ENCODE data around the gene UBL4B. TPM values are rescaled to one million over a fixed set of nuclear protein-coding genes. Genes with fewer than 3 reads are reported as not detected.

UBL4B gene, protein sequence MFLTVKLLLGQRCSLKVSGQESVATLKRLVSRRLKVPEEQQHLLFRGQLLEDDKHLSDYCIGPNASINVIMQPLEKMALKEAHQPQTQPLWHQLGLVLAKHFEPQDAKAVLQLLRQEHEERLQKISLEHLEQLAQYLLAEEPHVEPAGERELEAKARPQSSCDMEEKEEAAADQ
- total RNA-seq, result not detected in 2 replicates

DNA sequence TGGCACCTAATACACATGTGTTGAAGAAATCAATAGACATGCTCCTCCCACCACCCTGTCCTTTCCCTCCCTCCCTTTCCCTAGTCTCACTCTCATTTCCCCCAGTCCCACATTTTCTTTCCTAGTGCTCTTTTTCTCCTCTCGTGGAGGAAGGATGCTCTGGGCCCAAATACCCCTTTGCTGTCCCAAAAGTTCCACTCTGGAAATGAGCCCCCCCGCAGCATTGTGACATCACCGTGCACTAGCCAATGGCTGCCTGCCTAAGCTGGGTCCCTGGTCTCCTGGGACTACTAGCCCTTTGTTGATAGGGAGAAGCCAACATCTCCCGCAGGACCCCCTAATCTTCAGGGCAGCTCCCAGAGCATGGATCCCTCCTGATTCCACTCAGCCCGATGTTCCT is at the start of gene UBL4B:
Gene UBL4B (plus strand): TSS at position 301 of the 400 bp plus-strand sequence. CDS start 92 bp downstream, at position 393.
- Histone ChIP-seq H3K4me3 (ENCODE audit: low read depth, low read length) (no peak within 1 kb of the TSS), H3K36me3 (ENCODE audit: control insufficient read depth, insufficient read depth, low read length) (no peaks in the 10 kb centered on the region), H3K27me3 (ENCODE audit: control insufficient read depth, insufficient read depth, low read length) (peaks cover 54% of the 10 kb centered on the region)
- DNase-seq (ENCODE audit: low read depth), result no peak
- TF ChIP-seq, protein P1, sequence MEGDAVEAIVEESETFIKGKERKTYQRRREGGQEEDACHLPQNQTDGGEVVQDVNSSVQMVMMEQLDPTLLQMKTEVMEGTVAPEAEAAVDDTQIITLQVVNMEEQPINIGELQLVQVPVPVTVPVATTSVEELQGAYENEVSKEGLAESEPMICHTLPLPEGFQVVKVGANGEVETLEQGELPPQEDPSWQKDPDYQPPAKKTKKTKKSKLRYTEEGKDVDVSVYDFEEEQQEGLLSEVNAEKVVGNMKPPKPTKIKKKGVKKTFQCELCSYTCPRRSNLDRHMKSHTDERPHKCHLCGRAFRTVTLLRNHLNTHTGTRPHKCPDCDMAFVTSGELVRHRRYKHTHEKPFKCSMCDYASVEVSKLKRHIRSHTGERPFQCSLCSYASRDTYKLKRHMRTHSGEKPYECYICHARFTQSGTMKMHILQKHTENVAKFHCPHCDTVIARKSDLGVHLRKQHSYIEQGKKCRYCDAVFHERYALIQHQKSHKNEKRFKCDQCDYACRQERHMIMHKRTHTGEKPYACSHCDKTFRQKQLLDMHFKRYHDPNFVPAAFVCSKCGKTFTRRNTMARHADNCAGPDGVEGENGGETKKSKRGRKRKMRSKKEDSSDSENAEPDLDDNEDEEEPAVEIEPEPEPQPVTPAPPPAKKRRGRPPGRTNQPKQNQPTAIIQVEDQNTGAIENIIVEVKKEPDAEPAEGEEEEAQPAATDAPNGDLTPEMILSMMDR (IDR thresholded peaks at IDR 0.05; ENCODE audit: insufficient read depth, low read length, poor library complexity, severe bottlenecking), result no peak

DNA sequence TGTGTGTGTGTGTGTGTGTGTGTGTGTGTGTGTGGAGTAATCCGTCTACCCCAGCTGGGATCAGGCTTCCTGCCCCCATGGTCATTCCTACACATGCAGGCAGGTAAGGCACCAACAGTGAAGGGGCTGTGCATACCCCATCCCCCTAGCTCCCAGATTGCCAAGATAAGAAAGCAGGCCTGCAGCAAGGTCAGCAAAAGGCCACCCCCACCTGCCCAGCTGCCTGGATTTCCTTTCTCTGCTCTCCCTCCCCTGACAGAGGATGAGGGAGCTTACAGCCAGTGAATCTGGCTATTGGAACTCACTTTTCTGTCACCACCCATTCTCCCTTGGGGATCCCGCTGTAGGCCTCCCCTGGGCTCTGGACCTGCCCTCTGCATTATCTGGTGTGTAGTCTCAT is 49.6 kb upstream of the UBL4B start:
- no peak overlapping the region for H3K4me3 ChIP-seq (ENCODE audit: low read depth, low read length)
- H3K27me3 ChIP-seq (ENCODE audit: control insufficient read depth, insufficient read depth, low read length), result peaks cover 27% of the 10 kb centered on the region
- TF ChIP-seq, protein P1 (IDR thresholded peaks at IDR 0.05; ENCODE audit: insufficient read depth, low read length, poor library complexity, severe bottlenecking), result no peak
- H3K36me3 ChIP-seq (ENCODE audit: control insufficient read depth, insufficient read depth, low read length), result no peaks in the 10 kb centered on the region
- no peak for DNase-seq (ENCODE audit: low read depth)

DNA sequence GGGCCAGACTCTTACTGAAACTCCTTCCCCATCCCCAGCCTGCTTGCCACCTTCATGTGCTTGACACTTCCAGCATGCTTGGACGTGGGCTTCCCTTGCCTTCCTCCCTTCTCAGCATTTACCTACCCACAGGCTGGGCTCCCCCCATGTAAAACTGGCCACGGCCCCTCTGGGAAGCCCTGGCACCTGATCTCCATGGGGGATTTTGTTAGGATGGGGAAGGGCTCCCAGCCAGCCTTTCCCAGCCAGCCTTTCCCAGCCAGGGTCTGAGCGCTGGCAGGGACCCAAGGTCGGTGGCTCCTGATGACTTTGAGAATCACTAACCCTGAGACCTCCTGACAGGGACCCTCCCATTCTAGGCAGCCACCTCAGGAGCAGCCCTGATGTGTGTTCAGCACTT is 48.5 kb upstream of the UBL4B start:
- TF ChIP-seq, protein P1 (IDR thresholded peaks at IDR 0.05; ENCODE audit: insufficient read depth, low read length, poor library complexity, severe bottlenecking), result no peak
- H3K4me3 ChIP-seq (ENCODE audit: low read depth, low read length), result no peak overlapping the region
- no peak for DNase-seq (ENCODE audit: low read depth)
- H3K36me3 ChIP-seq (ENCODE audit: control insufficient read depth, insufficient read depth, low read length), result no peaks in the 10 kb centered on the region
- H3K27me3 ChIP-seq (ENCODE audit: control insufficient read depth, insufficient read depth, low read length), result peaks cover 39% of the 10 kb centered on the region

DNA sequence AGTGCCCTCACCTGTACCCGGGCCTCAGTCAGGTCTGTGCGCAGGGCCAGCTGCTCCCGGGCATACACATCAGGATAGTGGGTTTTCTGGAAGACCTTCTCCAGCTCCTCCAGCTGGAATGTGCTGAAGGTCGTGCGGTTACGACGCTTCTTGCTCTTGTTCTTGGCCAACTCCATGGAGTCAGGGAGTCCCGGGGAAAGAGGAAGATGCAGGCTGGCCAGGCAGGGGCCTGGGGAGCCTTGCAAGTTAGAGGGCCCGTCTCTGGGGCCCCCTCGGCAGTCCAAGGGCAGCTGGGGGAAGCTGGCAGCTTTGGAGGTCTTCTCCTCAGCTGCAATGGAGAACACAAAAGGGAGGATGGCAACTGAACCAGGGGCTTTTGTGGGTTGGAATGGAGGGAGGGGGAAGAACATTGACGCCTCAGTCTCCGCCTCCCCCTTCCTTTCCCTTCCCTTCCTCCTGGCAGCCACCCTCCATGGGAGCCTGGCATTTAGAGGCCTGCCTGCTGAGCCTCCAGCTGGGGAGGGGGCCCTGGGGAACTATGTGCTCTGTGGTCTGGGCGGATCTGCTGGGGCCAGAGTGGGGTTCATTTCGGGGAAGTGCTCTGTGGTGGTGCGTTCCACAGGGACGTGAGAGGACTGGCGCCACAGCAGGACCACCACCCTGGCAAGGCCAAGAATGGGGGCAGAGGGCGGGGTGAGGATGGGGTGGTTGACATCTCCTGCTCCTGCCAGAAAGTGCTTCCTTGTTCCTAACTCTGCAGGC is 47.5 kb upstream of the UBL4B start:
- H3K4me3 ChIP-seq (ENCODE audit: low read depth, low read length), result no peak overlapping the region
- no peak for DNase-seq (ENCODE audit: low read depth)
- no peaks in the 10 kb centered on the region for H3K36me3 ChIP-seq (ENCODE audit: control insufficient read depth, insufficient read depth, low read length)
- TF ChIP-seq, protein P1 (IDR thresholded peaks at IDR 0.05; ENCODE audit: insufficient read depth, low read length, poor library complexity, severe bottlenecking), result no peak
- H3K27me3 ChIP-seq (ENCODE audit: control insufficient read depth, insufficient read depth, low read length), result peaks cover 49% of the 10 kb centered on the region

DNA sequence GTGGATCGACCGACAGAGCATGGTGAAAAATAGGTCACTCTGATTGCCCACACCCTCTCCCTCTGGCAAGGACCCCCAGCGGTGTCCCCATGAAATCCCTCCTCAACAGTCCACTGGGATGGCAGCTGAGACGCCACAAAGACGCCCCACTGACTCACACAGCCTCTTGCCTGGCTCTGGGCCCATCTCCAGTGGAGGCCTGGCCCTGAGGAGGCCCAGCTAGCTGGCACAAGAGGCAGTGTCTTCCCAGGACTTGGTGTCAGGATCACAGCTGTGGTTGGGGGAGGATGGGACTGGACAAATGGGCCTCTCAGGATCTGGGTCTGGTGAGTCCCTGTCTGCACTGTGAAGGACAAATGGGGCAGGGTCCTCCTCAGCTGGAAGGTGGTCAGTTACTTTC is 46.4 kb upstream of the UBL4B start:
- TF ChIP-seq, protein P1 (IDR thresholded peaks at IDR 0.05; ENCODE audit: insufficient read depth, low read length, poor library complexity, severe bottlenecking), result no peak
- H3K4me3 ChIP-seq (ENCODE audit: low read depth, low read length), result no peak overlapping the region
- peaks cover 58% of the 10 kb centered on the region for H3K27me3 ChIP-seq (ENCODE audit: control insufficient read depth, insufficient read depth, low read length)
- H3K36me3 ChIP-seq (ENCODE audit: control insufficient read depth, insufficient read depth, low read length), result no peaks in the 10 kb centered on the region
- DNase-seq (ENCODE audit: low read depth), result no peak

All from kidney epithelial cell (primary cell).